NB4 (cell line): ENCODE results near the gene MATR3.

Experiments
- CTCF ChIP-seq: IDR thresholded peaks from one replicate; pipeline ENCODE4 v1.5.1; 2012; ENCODE audit warnings: low read depth, low read length
- MAX ChIP-seq: IDR thresholded peaks from 2 replicates; pipeline ENCODE4 v1.6.1; 2011; ENCODE audit warnings: low read depth, low read length
- MYC ChIP-seq: IDR thresholded peaks from 2 replicates; pipeline ENCODE4 v1.6.1; 2011; ENCODE audit warnings: low read depth, low read length
- POLR2A ChIP-seq: IDR thresholded peaks from 2 replicates; pipeline ENCODE4 v1.6.1; 2011; ENCODE audit warnings: mild to moderate bottlenecking; ENCODE audit not compliant: insufficient read length; ENCODE audit errors: extremely low read depth

- TF ChIP-seq CTCF (no peak), POLR2A (no peak), MYC (no peak), MAX (no peak)
Observed at GRCh38 chr5:139371482-139372435, 78.2 kb downstream of the MATR3 start.
